ENCODE measurements around the gene SMG5.

DNA sequence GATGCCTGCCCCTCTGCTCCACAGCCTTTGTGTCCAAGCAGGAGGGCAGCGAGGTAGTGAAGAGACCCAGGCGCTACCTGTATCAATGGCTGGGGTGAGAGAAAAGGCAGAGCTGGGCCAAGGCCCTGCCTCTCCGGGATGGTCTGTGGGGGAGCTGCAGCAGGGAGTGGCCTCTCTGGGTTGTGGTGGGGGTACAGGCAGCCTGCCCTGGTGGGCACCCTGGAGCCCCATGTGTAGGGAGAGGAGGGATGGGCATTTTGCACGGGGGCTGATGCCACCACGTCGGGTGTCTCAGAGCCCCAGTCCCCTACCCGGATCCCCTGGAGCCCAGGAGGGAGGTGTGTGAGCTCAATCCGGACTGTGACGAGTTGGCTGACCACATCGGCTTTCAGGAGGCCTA, 39.9 kb downstream of the SMG5 start:
- TF ChIP-seq CTCF (conservative IDR thresholded peaks at IDR 0.05 in 1 of 2, IDR thresholded peaks at IDR 0.05 in 1 of 2; ENCODE audit: extremely low read depth in 1 of 2, insufficient read depth in 1 of 2, low read depth in 1 of 2, low read length in 2 of 2) (no peak), EZH2 (IDR thresholded peaks at IDR 0.05; ENCODE audit: borderline replicate concordance, low read length) (no peak)

All from mammary epithelial cell (primary cell).